OCI-LY1 (cell line): ENCODE data around the gene EIF3K.

ENCODE experiments used
- EZH2 ChIP-seq: fragments of 200-600 bp; sonication (generic), shearing (Covaris generic); IDR thresholded peaks from 2 replicates; pipeline ENCODE4 v1.8.0; 2017; ENCODE audit warnings: borderline replicate concordance, mixed run types, mild to moderate bottlenecking, antibody characterized with exemption, low read length, moderate library complexity, mixed read lengths
- TF ChIP-seq, protein P1 (sequence below): fragments of 200-600 bp; sonication (generic), shearing (Covaris generic); IDR thresholded peaks from 2 replicates; pipeline ENCODE4 v1.5.1; 2017; ENCODE audit warnings: mild to moderate bottlenecking, antibody characterized with exemption, low read length, moderate library complexity, mixed read lengths

DNA sequence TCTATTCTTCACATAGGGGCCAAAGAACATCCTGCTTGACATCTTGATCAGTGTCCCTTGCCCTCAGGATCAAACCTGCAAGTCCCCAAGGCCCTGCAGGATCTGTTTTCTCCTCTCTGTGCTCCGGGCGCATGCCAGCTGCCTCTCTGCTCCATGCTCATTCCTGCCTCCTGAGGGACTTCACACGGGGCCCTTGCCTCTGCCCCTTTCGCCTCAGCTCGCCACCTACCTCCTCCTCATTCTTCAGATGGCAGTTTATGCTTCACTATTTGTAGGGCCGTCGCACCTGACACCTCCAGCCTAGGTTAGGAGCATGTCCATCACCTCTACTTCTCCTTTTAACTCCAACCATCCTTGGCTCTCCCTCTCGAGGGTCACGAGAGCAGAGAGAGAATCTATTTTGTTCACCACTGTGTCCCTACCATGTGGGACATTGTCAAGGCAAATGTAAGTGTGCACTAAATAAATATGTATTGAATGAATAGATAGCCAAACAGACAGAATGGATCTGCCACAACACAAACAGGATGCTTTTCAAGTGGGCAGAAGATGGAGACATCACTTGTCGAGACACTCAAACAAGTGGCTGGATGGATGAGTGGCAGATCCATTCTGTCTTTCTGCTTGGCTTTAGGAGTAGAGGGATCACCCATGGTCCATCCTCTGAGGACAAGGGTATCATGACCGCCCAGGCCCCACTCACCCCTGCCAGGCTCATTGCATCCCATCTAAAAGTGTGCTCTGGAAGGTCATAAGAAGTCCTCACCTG lies 58.1 kb downstream of the EIF3K start:
- TF ChIP-seq, protein P1, sequence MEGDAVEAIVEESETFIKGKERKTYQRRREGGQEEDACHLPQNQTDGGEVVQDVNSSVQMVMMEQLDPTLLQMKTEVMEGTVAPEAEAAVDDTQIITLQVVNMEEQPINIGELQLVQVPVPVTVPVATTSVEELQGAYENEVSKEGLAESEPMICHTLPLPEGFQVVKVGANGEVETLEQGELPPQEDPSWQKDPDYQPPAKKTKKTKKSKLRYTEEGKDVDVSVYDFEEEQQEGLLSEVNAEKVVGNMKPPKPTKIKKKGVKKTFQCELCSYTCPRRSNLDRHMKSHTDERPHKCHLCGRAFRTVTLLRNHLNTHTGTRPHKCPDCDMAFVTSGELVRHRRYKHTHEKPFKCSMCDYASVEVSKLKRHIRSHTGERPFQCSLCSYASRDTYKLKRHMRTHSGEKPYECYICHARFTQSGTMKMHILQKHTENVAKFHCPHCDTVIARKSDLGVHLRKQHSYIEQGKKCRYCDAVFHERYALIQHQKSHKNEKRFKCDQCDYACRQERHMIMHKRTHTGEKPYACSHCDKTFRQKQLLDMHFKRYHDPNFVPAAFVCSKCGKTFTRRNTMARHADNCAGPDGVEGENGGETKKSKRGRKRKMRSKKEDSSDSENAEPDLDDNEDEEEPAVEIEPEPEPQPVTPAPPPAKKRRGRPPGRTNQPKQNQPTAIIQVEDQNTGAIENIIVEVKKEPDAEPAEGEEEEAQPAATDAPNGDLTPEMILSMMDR: no peak
- TF ChIP-seq EZH2: no peak
